HEK293T (cell line): ENCODE measurements around the gene B9D2.

Source experiments
- BHLHE40 ChIP-seq: fragments of 450-650 bp; IDR thresholded peaks from 2 replicates; pipeline ENCODE4 v1.6.1; 2016; ENCODE audit warnings: mild to moderate bottlenecking, moderate library complexity, borderline replicate concordance
- NFRKB ChIP-seq: fragments of 450-650 bp; IDR thresholded peaks from 2 replicates; pipeline ENCODE4 v1.6.1; 2016; ENCODE audit warnings: mild to moderate bottlenecking, moderate library complexity
- SP1 ChIP-seq: fragments of 450-650 bp; IDR thresholded peaks from 2 replicates; pipeline ENCODE4 v1.6.1; 2017
- SUZ12 ChIP-seq: fragments of 450-650 bp; IDR thresholded peaks from 2 replicates; pipeline ENCODE4 v1.6.1; 2016; ENCODE audit warnings: mild to moderate bottlenecking

- TF ChIP-seq BHLHE40 (no peak), NFRKB (no peak), SUZ12 (no peak), SP1 (no peak)
These were observed 43.8 kb downstream of the B9D2 start for GRCh38 chr19:41320185-41320518.
